Endothelial cell (in vitro differentiated cells): Measurements from ENCODE around the gene GLRX5. TPM values are rescaled to one million over a fixed set of nuclear protein-coding genes. Genes with fewer than 3 reads are reported as not detected.

Source experiments
- DNase-seq: peaks from one replicate; pipeline ENCODE4 v3.0.0; 2021; ENCODE audit warnings: low spot score
- H3K27ac Mint-ChIP-seq: one replicate; pipeline ENCODE4 v1.8.0; 2021; ENCODE audit warnings: mixed read lengths, inconsistent platforms; ENCODE audit not compliant: unreplicated experiment
- H3K27me3 Mint-ChIP-seq: one replicate; pipeline ENCODE4 v1.8.0; 2021; ENCODE audit warnings: mild to moderate bottlenecking, moderate library complexity, mixed read lengths, inconsistent platforms; ENCODE audit not compliant: unreplicated experiment
- H3K36me3 Mint-ChIP-seq: one replicate; pipeline ENCODE4 v1.8.0; 2021; ENCODE audit warnings: mild to moderate bottlenecking, low read depth, mixed read lengths, inconsistent platforms; ENCODE audit not compliant: unreplicated experiment
- H3K4me1 Mint-ChIP-seq: one replicate; pipeline ENCODE4 v1.8.0; 2021; ENCODE audit warnings: mild to moderate bottlenecking, mixed read lengths, inconsistent platforms; ENCODE audit not compliant: unreplicated experiment
- H3K4me3 Mint-ChIP-seq: one replicate; pipeline ENCODE4 v1.8.0; 2021; ENCODE audit warnings: mild to moderate bottlenecking, mixed read lengths, inconsistent platforms; ENCODE audit not compliant: unreplicated experiment
- H3K9me3 Mint-ChIP-seq: one replicate; pipeline ENCODE4 v1.8.0; 2021; ENCODE audit warnings: mixed read lengths, inconsistent platforms; ENCODE audit not compliant: unreplicated experiment
- CTCF ChIP-seq: fragments of 200-600 bp; sonication (generic); IDR thresholded peaks from one replicate; pipeline ENCODE4 v1.5.0; 2021; ENCODE audit warnings: antibody characterized with exemption; ENCODE audit not compliant: unreplicated experiment
- total RNA-seq: library from RNA; stranded (reverse); fragmentation: NEBNext Ultra II Directional; extraction: Animal tissue kit (Norgen Biotek cat#: 25700); gene quantifications from one replicate; pipeline ENCODE4 v1.2.1, GENCODE V29; 2021; ENCODE audit not compliant: unreplicated experiment

Gene GLRX5
- total RNA-seq, 1 donor from 2014 or later = 40.3 TPM

GRCh38 chr14:95491936-95492608 lies 42.8 kb upstream of the GLRX5 start:
- no peak for TF ChIP-seq CTCF
- Mint-ChIP-seq H3K4me1 (peaks cover 14% of the 10 kb centered on the region), H3K27ac (no peak overlapping the region), H3K27me3 (peaks cover 1% of the 10 kb centered on the region), H3K4me3 (no peak overlapping the region), H3K36me3 (no peaks in the 10 kb centered on the region), H3K9me3 (no peaks in the 10 kb centered on the region)
- no peak for DNase-seq

- Mint-ChIP-seq H3K27ac (no peak overlapping the region), H3K9me3 (no peaks in the 10 kb centered on the region), H3K27me3 (peaks cover 1% of the 10 kb centered on the region), H3K36me3 (no peaks in the 10 kb centered on the region), H3K4me1 (peaks cover 14% of the 10 kb centered on the region), H3K4me3 (no peak overlapping the region)
- no peak for DNase-seq
- TF ChIP-seq CTCF = no peak
These were observed 41.3 kb upstream of the GLRX5 start for GRCh38 chr14:95493503-95493902.

GRCh38 chr14:95493976-95494375 lies 40.9 kb upstream of the GLRX5 start:
- no peak for DNase-seq
- peaks cover 14% of the 10 kb centered on the region for H3K4me1 Mint-ChIP-seq
- no peak overlapping the region for H3K4me3 Mint-ChIP-seq
- peaks cover 1% of the 10 kb centered on the region for H3K27me3 Mint-ChIP-seq
- no peaks in the 10 kb centered on the region for H3K9me3 Mint-ChIP-seq
- no peak overlapping the region for H3K27ac Mint-ChIP-seq
- TF ChIP-seq CTCF = no peak
- no peaks in the 10 kb centered on the region for H3K36me3 Mint-ChIP-seq

GRCh38 chr14:95494456-95494855 lies 40.4 kb upstream of the GLRX5 start:
- Mint-ChIP-seq H3K9me3 (no peaks in the 10 kb centered on the region), H3K4me1 (peaks cover 14% of the 10 kb centered on the region), H3K4me3 (no peak overlapping the region), H3K36me3 (no peaks in the 10 kb centered on the region), H3K27me3 (peaks cover 1% of the 10 kb centered on the region), H3K27ac (no peak overlapping the region)
- no peak for DNase-seq
- TF ChIP-seq CTCF = no peak

- H3K4me1 Mint-ChIP-seq = peaks cover 14% of the 10 kb centered on the region
- H3K4me3 Mint-ChIP-seq = no peak overlapping the region
- DNase-seq = no peak
- H3K9me3 Mint-ChIP-seq = no peaks in the 10 kb centered on the region
- H3K27me3 Mint-ChIP-seq = peaks cover 1% of the 10 kb centered on the region
- no peaks in the 10 kb centered on the region for H3K36me3 Mint-ChIP-seq
- no peak for TF ChIP-seq CTCF
- H3K27ac Mint-ChIP-seq = no peak overlapping the region
These were observed 39.8 kb upstream of the GLRX5 start for GRCh38 chr14:95495076-95495475.
